ENCODE data around the gene CCDC88C. TPM values are rescaled to one million over a fixed set of nuclear protein-coding genes. Genes with fewer than 3 reads are reported as not detected.
A peak's percentile ranks its signal among the peaks of the same experiment; 100 is the strongest.
"Not testable (repeated sequence)": the region's sequence is repeated elsewhere in the genome, so short reads cannot be mapped to it uniquely, and the experiment has no call there.

Gene CCDC88C
- total RNA-seq, 1 donor from 2014 or later = 17.8 TPM

- Histone ChIP-seq H3F3A (ENCODE audit: low read depth) (no peaks in the 10 kb centered on the region), H3K27ac (no peak overlapping the region), H3K9me3 (ENCODE audit: low read depth) (no peaks in the 10 kb centered on the region), H2AFZ (replicated peaks) (no peak overlapping the region), H4K20me1 (ENCODE audit: low read depth) (no peaks in the 10 kb centered on the region), H3K4me3 (no peak overlapping the region), H3K9ac (no peak overlapping the region), H3K4me1 (no peaks in the 10 kb centered on the region), H3K36me3 (no peaks in the 10 kb centered on the region), H3K79me2 (ENCODE audit: low read depth) (no peaks in the 10 kb centered on the region), H3K27me3 (no peaks in the 10 kb centered on the region), H3K4me2 (no peak overlapping the region)
- peaks cover 5% of the 10 kb centered on the region for H3K27me3 Mint-ChIP-seq (ENCODE audit: insufficient read depth, low read depth)
- H3K9me3 Mint-ChIP-seq = peaks cover 28% of the 10 kb centered on the region
- H3K4me3 Mint-ChIP-seq = no peak overlapping the region
- no peaks in the 10 kb centered on the region for H3K36me3 Mint-ChIP-seq
- no peak overlapping the region for H3K27ac Mint-ChIP-seq
- TF ChIP-seq EZH2phosphoT487 (IDR thresholded peaks at IDR 0.05) (no peak), EZH2 (IDR thresholded peaks at IDR 0.05) (no peak), CTCF (IDR thresholded peaks at IDR 0.05) (no peak)
- H3K4me1 Mint-ChIP-seq = peaks cover 4% of the 10 kb centered on the region
- no peak for DNase-seq (ENCODE audit: low spot score)
These were observed 21.2 kb upstream of the CCDC88C start for GRCh38 chr14:91438845-91439244.

GRCh38 chr14:91436266-91436665 lies 18.6 kb upstream of the CCDC88C start:
- not testable (repeated sequence) for H3K27ac ChIP-seq; H3K9ac ChIP-seq; H3K4me1 Mint-ChIP-seq; H3K27ac Mint-ChIP-seq; H4K20me1 ChIP-seq (ENCODE audit: low read depth); H3K27me3 Mint-ChIP-seq (ENCODE audit: insufficient read depth, low read depth); DNase-seq (ENCODE audit: low spot score); H3K36me3 Mint-ChIP-seq; H3K9me3 ChIP-seq (ENCODE audit: low read depth); H3K79me2 ChIP-seq (ENCODE audit: low read depth); H3K4me2 ChIP-seq; H3K4me1 ChIP-seq; H3K4me3 Mint-ChIP-seq; H3K27me3 ChIP-seq; H3K4me3 ChIP-seq; H3F3A ChIP-seq (ENCODE audit: low read depth); H3K36me3 ChIP-seq
- H2AFZ ChIP-seq (replicated peaks) = peak overlapping the region; percentile 63
- peaks cover 26% of the 10 kb centered on the region for H3K9me3 Mint-ChIP-seq

DNA sequence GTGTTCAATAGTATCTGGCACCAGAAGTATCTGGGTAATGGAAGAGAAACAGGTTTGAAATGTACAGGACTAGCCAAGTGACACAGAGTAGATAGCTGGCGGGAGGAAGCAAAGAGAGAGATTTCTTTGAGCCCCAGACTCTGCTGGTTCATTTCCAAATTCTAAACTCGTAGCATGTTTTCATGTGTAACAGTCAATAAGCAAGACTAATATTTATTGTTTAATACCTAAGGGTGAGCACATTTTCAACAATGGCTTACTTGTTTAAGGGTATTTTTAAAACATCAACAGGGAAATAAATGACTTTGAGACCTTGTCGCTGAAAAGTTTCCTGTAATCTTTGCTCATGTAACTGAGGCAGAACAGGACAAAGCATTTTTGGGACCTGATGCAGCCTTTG lies 11.8 kb upstream of the CCDC88C start:
- Histone ChIP-seq H3K4me3 (no peak overlapping the region), H3K9me3 (ENCODE audit: low read depth) (no peaks in the 10 kb centered on the region), H3K9ac (no peak overlapping the region), H3K27me3 (no peaks in the 10 kb centered on the region), H3F3A (ENCODE audit: low read depth) (no peaks in the 10 kb centered on the region), H2AFZ (replicated peaks) (no peak overlapping the region), H3K4me1 (no peaks in the 10 kb centered on the region), H3K27ac (no peak overlapping the region), H3K79me2 (ENCODE audit: low read depth) (no peaks in the 10 kb centered on the region), H3K36me3 (no peaks in the 10 kb centered on the region), H4K20me1 (ENCODE audit: low read depth) (no peaks in the 10 kb centered on the region), H3K4me2 (no peak overlapping the region)
- DNase-seq (ENCODE audit: low spot score) = no peak
- Mint-ChIP-seq H3K4me3 (no peak overlapping the region), H3K27ac (no peak overlapping the region), H3K36me3 (no peaks in the 10 kb centered on the region), H3K4me1 (no peaks in the 10 kb centered on the region), H3K9me3 (peaks cover 6% of the 10 kb centered on the region), H3K27me3 (ENCODE audit: insufficient read depth, low read depth) (peaks cover 8% of the 10 kb centered on the region)
- TF ChIP-seq CTCF (IDR thresholded peaks at IDR 0.05) (no peak), EZH2phosphoT487 (IDR thresholded peaks at IDR 0.05) (no peak), EZH2 (IDR thresholded peaks at IDR 0.05) (no peak)

GRCh38 chr14:91428931-91429330 lies 11.3 kb upstream of the CCDC88C start:
- H3K36me3 ChIP-seq; H3K4me1 ChIP-seq; H3K27ac Mint-ChIP-seq; H3K9ac ChIP-seq; H3K4me3 ChIP-seq; H3K79me2 ChIP-seq (ENCODE audit: low read depth); H3K9me3 ChIP-seq (ENCODE audit: low read depth); H3K36me3 Mint-ChIP-seq; DNase-seq (ENCODE audit: low spot score); H3K27ac ChIP-seq; H3F3A ChIP-seq (ENCODE audit: low read depth); H4K20me1 ChIP-seq (ENCODE audit: low read depth); H2AFZ ChIP-seq (replicated peaks); H3K4me2 ChIP-seq; H3K9me3 Mint-ChIP-seq; H3K4me1 Mint-ChIP-seq; H3K4me3 Mint-ChIP-seq; H3K27me3 ChIP-seq; H3K27me3 Mint-ChIP-seq (ENCODE audit: insufficient read depth, low read depth): not testable (repeated sequence)

GRCh38 chr14:91425531-91425944 lies 7.9 kb upstream of the CCDC88C start:
- H3K27me3 Mint-ChIP-seq (ENCODE audit: insufficient read depth, low read depth); H3K4me3 Mint-ChIP-seq; H3K27ac Mint-ChIP-seq; H3K9ac ChIP-seq; H3K4me1 Mint-ChIP-seq; H3K4me2 ChIP-seq; H3K36me3 Mint-ChIP-seq; H3K36me3 ChIP-seq; H3K27ac ChIP-seq; H3K79me2 ChIP-seq (ENCODE audit: low read depth); H3K4me3 ChIP-seq; H2AFZ ChIP-seq (replicated peaks); H3K4me1 ChIP-seq; H4K20me1 ChIP-seq (ENCODE audit: low read depth); DNase-seq (ENCODE audit: low spot score); H3K27me3 ChIP-seq; H3K9me3 ChIP-seq (ENCODE audit: low read depth); H3K9me3 Mint-ChIP-seq; H3F3A ChIP-seq (ENCODE audit: low read depth): not testable (repeated sequence)
